Choroid plexus epithelial cell (primary cell): Measurements from ENCODE around the gene SLC24A3.

Experiments used
- DNase-seq: peaks from one replicate; pipeline ENCODE4 v3.0.0-alpha.2; 2010; ENCODE audit warnings: low read depth
- H3K4me3 ChIP-seq: 2 replicates; pipeline ENCODE4 v1.5.1; 2011; ENCODE audit warnings: low read depth, mild to moderate bottlenecking, control low read depth, low read length, moderate library complexity
- CTCF ChIP-seq: conservative IDR thresholded peaks from 2 replicates; pipeline ENCODE4 v1.5.1; 2011; ENCODE audit warnings: low read depth, mild to moderate bottlenecking, control low read depth, inconsistent platforms, low read length, moderate library complexity

The SLC24A3 gene

GRCh38 chr20:19289451-19289850, 77.0 kb downstream of the SLC24A3 start:
- H3K4me3 ChIP-seq, result no peak overlapping the region
- no peak for TF ChIP-seq CTCF
- no peak for DNase-seq

- no peak for DNase-seq
- no peak overlapping the region for H3K4me3 ChIP-seq
- TF ChIP-seq CTCF, result no peak
Observed at GRCh38 chr20:19291024-19291817, 78.8 kb downstream of the SLC24A3 start.

GRCh38 chr20:19291818-19292132, 79.3 kb downstream of the SLC24A3 start:
- TF ChIP-seq CTCF, result no peak
- no peak for DNase-seq
- no peak overlapping the region for H3K4me3 ChIP-seq

GRCh38 chr20:19292254-19292653, 79.8 kb downstream of the SLC24A3 start:
- DNase-seq, result no peak
- TF ChIP-seq CTCF, result no peak
- H3K4me3 ChIP-seq, result no peak overlapping the region

DNA sequence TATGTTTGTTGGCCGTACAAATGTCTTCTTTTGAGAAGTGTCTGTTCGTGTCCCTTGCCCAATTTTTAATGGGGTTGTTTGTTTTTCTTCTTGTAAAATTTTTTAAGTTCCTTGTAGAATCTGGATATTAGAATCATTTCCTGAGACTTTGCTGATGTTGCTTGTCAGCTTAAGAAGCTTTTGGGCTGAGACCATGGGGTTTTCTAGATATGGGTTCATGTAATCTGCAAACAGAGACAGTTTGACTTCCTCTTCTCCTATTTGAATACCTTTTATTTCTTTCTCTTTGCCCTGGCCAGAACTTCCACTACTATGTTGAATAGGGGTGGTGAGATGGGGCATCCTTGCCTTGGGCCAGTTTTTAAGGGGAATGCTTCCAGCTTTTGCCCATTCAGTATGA, 82.6 kb downstream of the SLC24A3 start:
- H3K4me3 ChIP-seq, result no peak overlapping the region
- no peak for DNase-seq
- no peak for TF ChIP-seq CTCF

GRCh38 chr20:19298652-19299051, 86.2 kb downstream of the SLC24A3 start:
- TF ChIP-seq CTCF, result no peak
- no peak overlapping the region for H3K4me3 ChIP-seq
- no peak for DNase-seq

GRCh38 chr20:19300395-19300794, 88.0 kb downstream of the SLC24A3 start:
- no peak for TF ChIP-seq CTCF
- DNase-seq, result no peak
- no peak overlapping the region for H3K4me3 ChIP-seq
